CD1c-positive myeloid dendritic cell (primary cell): ENCODE results near the gene PTER.
A peak's percentile ranks its signal among the peaks of the same experiment; 100 is the strongest.

Source experiments
- DNase-seq: peaks from one replicate; pipeline ENCODE4 v3.0.0-alpha.2; 2016; ENCODE audit errors: extremely low spot score

PTER gene

GRCh38 chr10:16544099-16544498, 107.3 kb downstream of the PTER start:
- DNase-seq = no peak

- no peak for DNase-seq
Observed at GRCh38 chr10:16544591-16544990, 107.8 kb downstream of the PTER start.

- DNase-seq = peak; percentile 6
Observed at GRCh38 chr10:16545116-16545736, 108.4 kb downstream of the PTER start.

DNA sequence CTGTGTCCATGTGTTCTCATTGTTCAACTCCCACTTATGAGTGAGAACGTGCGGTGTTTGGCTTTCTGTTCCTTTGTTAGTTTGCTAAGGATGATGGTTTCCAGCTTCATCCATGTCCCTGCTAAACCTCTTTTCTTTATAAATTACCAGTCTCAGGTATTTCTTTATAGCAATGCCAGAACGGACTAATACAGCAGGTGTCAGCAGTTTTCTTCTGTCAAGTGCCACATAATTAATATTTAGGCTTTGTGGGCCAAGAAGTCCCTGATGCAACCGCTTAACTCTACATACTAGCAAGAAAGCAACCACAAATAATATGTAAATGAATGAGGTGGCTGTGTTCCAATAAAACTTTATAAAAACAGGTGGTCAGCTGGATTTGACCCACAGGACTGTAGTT, 111.2 kb downstream of the PTER start:
- DNase-seq = no peak

GRCh38 chr10:16559236-16559773, 122.5 kb downstream of the PTER start:
- DNase-seq = no peak

DNA sequence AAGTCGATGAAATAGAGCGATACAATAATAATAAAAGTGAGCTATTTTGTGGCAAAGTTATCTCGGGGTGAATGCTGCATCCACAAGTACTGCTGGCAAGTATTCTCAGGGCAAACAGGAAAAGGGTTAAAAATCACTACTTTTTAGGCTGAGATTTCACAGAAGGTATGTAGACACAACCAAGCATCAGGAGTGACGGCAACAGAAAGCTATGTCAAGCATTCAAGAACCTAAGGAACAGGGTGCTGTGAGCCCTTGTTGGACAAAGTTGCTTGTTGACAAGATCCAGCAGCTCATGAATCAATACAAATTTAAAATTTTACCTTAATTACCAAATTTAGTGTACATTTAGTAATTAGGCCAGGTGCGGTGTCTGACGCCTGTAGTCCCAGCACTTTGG, 126.1 kb downstream of the PTER start:
- no peak for DNase-seq
